Heart left ventricle (tissue), 13 donors: ENCODE measurements around the gene SDHC.

Experiments used
- POLR2A ChIP-seq, 2 donors: fragments of 450-650 bp; IDR thresholded peaks; one replicate each; pipeline ENCODE4 v1.6.1; 2017; ENCODE audit warnings: antibody characterized with exemption in 2 of 2, mild to moderate bottlenecking in 2 of 2, moderate library complexity in 2 of 2
- TF ChIP-seq, protein P1 (sequence below), 12 donors: fragments of 200-600 bp; sonication (generic) in 4 of 12; IDR thresholded peaks; one replicate each; pipeline versions ENCODE4 v1.5.0 to v1.8.0; 2018 to 2022; ENCODE audit warnings: antibody characterized with exemption in 12 of 12, mild to moderate bottlenecking in 5 of 12
- donor health status: ischemic (EF 13 %, LVEDD 7.1; RV severe dilation, severe dysfunction).
- donor health status: DM: no; HTN: yes; CAD: no.
- donor health status: DM: no; HTN: no; CAD: no.
- donor health status: ischemic (EF 25% LVEDD 6.9; RV normal size, moderate dysfunction).
- donor health status: ischemic (EF 25% LVEDD 5.7; RV mildly dilated, moderate dysfunction).
- donor health status: ischemic (EF 35%, LVEDD 5.7; RV mildly dilated, moderate dysfunction).
- donor health status: nonischemic (EF 11% LVEDD 7.7; RV severe dilation, severe dysfunction).
- donor health status: DM: yes; HTN: yes; CAD: no.
- donor health status: PGD.
- donor health status: ischemic (EF 29% LVEDD 5.4; RV normal size, mild dysfunction).
- donor health status: nonischemic (EF 23%, LVEDD 6.1; RV moderate dilation, normal function).

DNA sequence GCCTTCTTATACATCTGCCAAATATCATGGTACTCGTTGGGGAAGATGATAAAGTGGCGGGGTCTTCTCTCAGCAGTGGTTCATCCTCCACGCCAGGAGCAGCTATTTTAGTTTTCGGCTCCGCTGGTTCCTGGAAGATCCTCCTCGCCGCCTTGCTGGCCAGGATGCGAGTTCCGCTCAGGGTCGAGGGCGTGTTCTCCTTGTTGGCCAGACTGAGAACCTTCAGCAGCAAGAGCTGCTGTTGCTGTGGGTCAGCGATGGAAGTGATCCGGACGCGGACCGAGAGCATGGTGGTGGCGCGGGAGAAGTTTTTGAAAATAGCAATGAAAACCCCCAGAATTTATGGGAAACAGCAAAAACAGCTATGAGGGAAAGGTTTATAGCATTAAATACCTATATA, 64.9 kb downstream of the SDHC start:
- TF ChIP-seq, protein P1, sequence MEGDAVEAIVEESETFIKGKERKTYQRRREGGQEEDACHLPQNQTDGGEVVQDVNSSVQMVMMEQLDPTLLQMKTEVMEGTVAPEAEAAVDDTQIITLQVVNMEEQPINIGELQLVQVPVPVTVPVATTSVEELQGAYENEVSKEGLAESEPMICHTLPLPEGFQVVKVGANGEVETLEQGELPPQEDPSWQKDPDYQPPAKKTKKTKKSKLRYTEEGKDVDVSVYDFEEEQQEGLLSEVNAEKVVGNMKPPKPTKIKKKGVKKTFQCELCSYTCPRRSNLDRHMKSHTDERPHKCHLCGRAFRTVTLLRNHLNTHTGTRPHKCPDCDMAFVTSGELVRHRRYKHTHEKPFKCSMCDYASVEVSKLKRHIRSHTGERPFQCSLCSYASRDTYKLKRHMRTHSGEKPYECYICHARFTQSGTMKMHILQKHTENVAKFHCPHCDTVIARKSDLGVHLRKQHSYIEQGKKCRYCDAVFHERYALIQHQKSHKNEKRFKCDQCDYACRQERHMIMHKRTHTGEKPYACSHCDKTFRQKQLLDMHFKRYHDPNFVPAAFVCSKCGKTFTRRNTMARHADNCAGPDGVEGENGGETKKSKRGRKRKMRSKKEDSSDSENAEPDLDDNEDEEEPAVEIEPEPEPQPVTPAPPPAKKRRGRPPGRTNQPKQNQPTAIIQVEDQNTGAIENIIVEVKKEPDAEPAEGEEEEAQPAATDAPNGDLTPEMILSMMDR (IDR thresholded peaks at IDR 0.05), result no peak
- no peak for TF ChIP-seq POLR2A (IDR thresholded peaks at IDR 0.05)
